Activated CD8-positive, alpha-beta memory T cell treated with anti-CD3 and anti-CD28 coated beads, Interleukin-2, amount 50 U/mL, for 4 hours (primary cell): ENCODE results near the gene ATF1.
"Not testable (repeated sequence)": the region's sequence is repeated elsewhere in the genome, so short reads cannot be mapped to it uniquely, and the experiment has no call there.

Source experiments
- DNase-seq: peaks from one replicate; pipeline ENCODE4 v3.0.0-alpha.2; 2020

The ATF1 gene

DNA sequence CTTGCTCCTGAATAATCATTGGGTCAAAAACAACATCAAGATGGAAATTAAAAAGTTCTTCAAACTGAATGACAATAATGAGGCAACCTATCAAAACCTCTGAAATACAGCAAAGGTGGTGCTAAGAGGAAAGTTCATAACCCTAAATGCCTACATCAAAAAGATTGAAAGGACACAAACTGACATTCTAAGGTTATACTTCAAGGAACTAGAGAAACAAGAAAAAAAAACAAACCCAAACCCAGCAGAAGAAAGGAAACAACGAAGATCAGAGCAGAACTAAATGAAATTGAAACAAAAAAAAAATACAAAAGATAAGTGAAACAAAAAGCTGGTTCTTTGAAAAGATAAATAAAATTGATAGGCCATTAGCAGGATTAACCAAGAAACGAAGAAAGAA, 105.0 kb downstream of the ATF1 start:
- not testable (repeated sequence) for DNase-seq
